ENCODE measurements around the gene SPTBN2.
"Not testable (repeated sequence)": the region's sequence is repeated elsewhere in the genome, so short reads cannot be mapped to it uniquely, and the experiment has no call there.

Gene SPTBN2

GRCh38 chr11:66680966-66681645, 47.9 kb downstream of the SPTBN2 start:
- no peak for DNase-seq

GRCh38 chr11:66677599-66678375, 51.2 kb downstream of the SPTBN2 start, which contains the start of gene RBM4B:
Gene RBM4B, minus strand, starts transcription at chr11:66677887. Its CDS starts 808 bp downstream, at chr11:66677079.
- DNase-seq = peak; percentile 98

GRCh38 chr11:66676931-66677598, 52.0 kb downstream of the SPTBN2 start:
- no peak for DNase-seq

- DNase-seq = no peak
Measured at GRCh38 chr11:66676282-66676919, 52.6 kb downstream of the SPTBN2 start.

GRCh38 chr11:66674964-66675602, 53.9 kb downstream of the SPTBN2 start:
- no peak for DNase-seq

- no peak for DNase-seq
Measured at GRCh38 chr11:66670816-66671215, 58.2 kb downstream of the SPTBN2 start.

GRCh38 chr11:66665369-66665768, 63.6 kb downstream of the SPTBN2 start:
- DNase-seq = no peak

- no peak for DNase-seq
Measured at GRCh38 chr11:66663741-66664296, 65.2 kb downstream of the SPTBN2 start.

- no peak for DNase-seq
Measured at GRCh38 chr11:66659763-66660162, 69.3 kb downstream of the SPTBN2 start.

- no peak for DNase-seq
Measured at GRCh38 chr11:66653123-66653522, 75.9 kb downstream of the SPTBN2 start.

GRCh38 chr11:66652651-66653050, 76.4 kb downstream of the SPTBN2 start:
- DNase-seq = no peak

- no peak for DNase-seq
Measured at GRCh38 chr11:66651016-66651415, 78.0 kb downstream of the SPTBN2 start.

GRCh38 chr11:66649903-66650302, 79.1 kb downstream of the SPTBN2 start:
- DNase-seq = no peak

- DNase-seq = no peak
Measured at GRCh38 chr11:66646828-66647227, 82.2 kb downstream of the SPTBN2 start.

GRCh38 chr11:66643745-66644437, 85.1 kb downstream of the SPTBN2 start:
- no peak for DNase-seq

GRCh38 chr11:66641834-66642233, 87.2 kb downstream of the SPTBN2 start:
- DNase-seq = no peak

GRCh38 chr11:66639814-66640340, 89.1 kb downstream of the SPTBN2 start:
- DNase-seq = not testable (repeated sequence)

- DNase-seq = peak; percentile 21 to 64
Measured at GRCh38 chr11:66639066-66639813, 89.8 kb downstream of the SPTBN2 start.

GRCh38 chr11:66638177-66639065, 90.6 kb downstream of the SPTBN2 start, which contains the start of gene RBM4:
Gene RBM4, plus strand, starts transcription at chr11:66638703. Its CDS starts 1,009 bp downstream, at chr11:66639712.
- DNase-seq = peak; percentile 99
